ENCODE results near the gene TBL1X. TPM values are rescaled to one million over a fixed set of nuclear protein-coding genes. Genes with fewer than 3 reads are reported as not detected.

Gene TBL1X
- total RNA-seq, 1 donor from 2014 or later: 21.4 TPM

DNA sequence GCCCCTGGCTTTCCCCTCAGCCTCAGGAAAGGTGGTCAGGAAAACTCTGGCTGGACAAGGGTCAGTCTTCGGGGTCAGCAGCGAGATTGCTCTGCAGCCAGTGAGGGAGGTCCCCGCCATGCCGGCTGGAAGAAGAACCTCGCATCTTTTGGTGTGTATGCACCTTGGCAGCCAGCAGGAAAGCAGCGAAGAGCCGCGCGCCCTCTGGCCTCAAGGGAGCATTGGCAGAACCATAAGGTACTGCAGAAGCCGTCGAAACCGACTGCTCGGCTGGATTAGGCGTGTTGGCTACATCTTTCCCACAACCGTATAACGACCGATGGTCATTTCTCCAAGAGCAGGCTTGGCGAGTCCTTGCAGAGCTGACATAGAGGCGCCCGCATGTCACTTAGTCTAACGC, 252.5 kb downstream of the TBL1X start:
- Mint-ChIP-seq H3K27me3 (ENCODE audit: low read depth) (no peaks in the 10 kb centered on the region), H3K4me3 (ENCODE audit: unreplicated experiment) (no peak overlapping the region), H3K36me3 (ENCODE audit: low read depth) (peaks cover 34% of the 10 kb centered on the region), H3K4me1 (ENCODE audit: low read depth) (no peaks in the 10 kb centered on the region), H3K9me3 (ENCODE audit: low read depth) (peaks cover 18% of the 10 kb centered on the region), H3K27ac (ENCODE audit: unreplicated experiment) (no peak overlapping the region)
- no peak for DNase-seq (ENCODE audit: low spot score)
- no peak for TF ChIP-seq CTCF (IDR thresholded peaks at IDR 0.05)

GRCh38 chrX:9724711-9725110, 259.9 kb downstream of the TBL1X start:
- Mint-ChIP-seq H3K27me3 (ENCODE audit: low read depth) (no peaks in the 10 kb centered on the region), H3K27ac (ENCODE audit: unreplicated experiment) (no peak overlapping the region), H3K4me3 (ENCODE audit: unreplicated experiment) (no peak overlapping the region), H3K36me3 (ENCODE audit: low read depth) (peaks cover 10% of the 10 kb centered on the region), H3K4me1 (ENCODE audit: low read depth) (peaks cover 13% of the 10 kb centered on the region), H3K9me3 (ENCODE audit: low read depth) (peaks cover 37% of the 10 kb centered on the region)
- peak; percentile 30 for TF ChIP-seq CTCF (IDR thresholded peaks at IDR 0.05)
- no peak for DNase-seq (ENCODE audit: low spot score)

DNA sequence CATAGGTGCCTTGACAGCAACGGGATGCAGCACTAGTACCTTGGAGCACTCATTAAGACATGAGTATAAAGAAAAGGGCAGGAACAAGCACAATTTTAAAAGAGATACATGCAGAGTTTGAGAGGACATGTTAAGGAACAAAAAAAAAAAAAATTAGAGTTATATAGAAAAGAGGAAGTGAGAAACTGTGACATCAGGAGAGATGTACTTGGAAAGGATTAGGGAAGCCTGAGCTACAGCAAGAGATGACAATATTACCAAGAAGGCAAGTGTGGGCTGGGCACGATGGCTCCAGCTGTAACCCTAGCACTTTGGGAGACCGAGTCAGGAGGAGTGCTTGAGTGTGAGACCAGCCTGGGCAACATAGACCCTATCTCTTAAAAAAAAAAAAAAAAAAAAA, 263.4 kb downstream of the TBL1X start:
- TF ChIP-seq CTCF (IDR thresholded peaks at IDR 0.05): no peak
- no peak for DNase-seq (ENCODE audit: low spot score)
- H3K4me1 Mint-ChIP-seq (ENCODE audit: low read depth): peaks cover 13% of the 10 kb centered on the region
- H3K9me3 Mint-ChIP-seq (ENCODE audit: low read depth): peaks cover 24% of the 10 kb centered on the region
- no peaks in the 10 kb centered on the region for H3K27me3 Mint-ChIP-seq (ENCODE audit: low read depth)
- H3K36me3 Mint-ChIP-seq (ENCODE audit: low read depth): no peaks in the 10 kb centered on the region
- H3K4me3 Mint-ChIP-seq (ENCODE audit: unreplicated experiment): no peak overlapping the region
- no peak overlapping the region for H3K27ac Mint-ChIP-seq (ENCODE audit: unreplicated experiment)

DNA sequence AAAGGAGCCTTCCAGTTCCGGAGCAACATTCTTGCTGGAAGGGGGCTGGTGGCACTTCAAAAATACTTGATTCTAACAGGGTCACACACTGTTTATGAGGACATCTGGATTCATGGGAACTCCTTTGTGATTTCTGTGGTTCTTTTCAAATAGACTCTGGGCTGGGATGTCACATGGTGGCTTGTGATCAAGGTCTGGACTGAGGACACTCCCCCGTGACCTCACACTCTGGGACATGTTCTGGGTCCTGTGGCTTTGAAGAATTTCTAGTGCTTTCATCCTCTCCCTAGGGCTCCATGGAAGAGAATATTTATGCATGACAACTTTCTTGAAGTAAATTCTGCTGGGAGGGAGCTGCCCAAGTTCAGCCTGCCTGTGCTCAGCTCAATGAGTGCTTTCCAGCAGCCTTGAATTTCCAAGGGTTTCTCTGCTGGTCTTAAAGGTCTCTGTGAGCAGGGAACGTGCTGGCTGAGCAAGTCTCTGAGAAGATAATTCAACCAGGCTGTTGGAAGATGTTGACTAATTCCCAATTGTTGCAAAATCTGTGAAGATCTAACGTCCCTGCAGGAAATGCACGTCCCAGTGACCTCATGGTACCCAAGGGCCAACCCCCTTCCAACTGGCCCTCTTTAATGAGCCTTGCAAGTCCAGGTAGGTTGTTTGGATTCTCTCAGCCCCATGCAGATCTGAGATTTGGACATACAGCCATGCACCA, 264.5 kb downstream of the TBL1X start:
- peaks cover 22% of the 10 kb centered on the region for H3K9me3 Mint-ChIP-seq (ENCODE audit: low read depth)

GRCh38 chrX:9730078-9730477, 265.2 kb downstream of the TBL1X start:
- Mint-ChIP-seq H3K36me3 (ENCODE audit: low read depth) (no peaks in the 10 kb centered on the region), H3K9me3 (ENCODE audit: low read depth) (peaks cover 26% of the 10 kb centered on the region), H3K4me1 (ENCODE audit: low read depth) (peaks cover 13% of the 10 kb centered on the region), H3K4me3 (ENCODE audit: unreplicated experiment) (no peak overlapping the region), H3K27me3 (ENCODE audit: low read depth) (no peaks in the 10 kb centered on the region), H3K27ac (ENCODE audit: unreplicated experiment) (no peak overlapping the region)
- DNase-seq (ENCODE audit: low spot score): no peak
- TF ChIP-seq CTCF (IDR thresholded peaks at IDR 0.05): no peak

More for the DNA sequence above, 264.5 kb downstream of the TBL1X start:
- H3K4me1 Mint-ChIP-seq (ENCODE audit: low read depth): peaks cover 13% of the 10 kb centered on the region
- no peaks in the 10 kb centered on the region for H3K36me3 Mint-ChIP-seq (ENCODE audit: low read depth)
- H3K27ac Mint-ChIP-seq (ENCODE audit: unreplicated experiment): no peak overlapping the region
- no peak overlapping the region for H3K4me3 Mint-ChIP-seq (ENCODE audit: unreplicated experiment)
- TF ChIP-seq CTCF (IDR thresholded peaks at IDR 0.05): no peak
- no peak for DNase-seq (ENCODE audit: low spot score)
- H3K27me3 Mint-ChIP-seq (ENCODE audit: low read depth): no peaks in the 10 kb centered on the region

All from chondrocyte (in vitro differentiated cells).